GM18502 (cell line): Measurements from ENCODE around the gene PCSK6.
"Not testable (repeated sequence)": the region's sequence is repeated elsewhere in the genome, so short reads cannot be mapped to it uniquely, and the experiment has no call there.

Source experiments
- ATAC-seq: cut with Tn5 transposase; IDR thresholded peaks from one replicate; pipeline ENCODE4 v1.9.1; 2021; ENCODE audit warnings: mild to moderate bottlenecking; ENCODE audit not compliant: unreplicated experiment, poor library complexity

Gene PCSK6

GRCh38 chr15:101370330-101371024 is 119.0 kb downstream of the PCSK6 start:
- ATAC-seq: no peak

GRCh38 chr15:101369676-101370075 is 119.8 kb downstream of the PCSK6 start:
- ATAC-seq: no peak

DNA sequence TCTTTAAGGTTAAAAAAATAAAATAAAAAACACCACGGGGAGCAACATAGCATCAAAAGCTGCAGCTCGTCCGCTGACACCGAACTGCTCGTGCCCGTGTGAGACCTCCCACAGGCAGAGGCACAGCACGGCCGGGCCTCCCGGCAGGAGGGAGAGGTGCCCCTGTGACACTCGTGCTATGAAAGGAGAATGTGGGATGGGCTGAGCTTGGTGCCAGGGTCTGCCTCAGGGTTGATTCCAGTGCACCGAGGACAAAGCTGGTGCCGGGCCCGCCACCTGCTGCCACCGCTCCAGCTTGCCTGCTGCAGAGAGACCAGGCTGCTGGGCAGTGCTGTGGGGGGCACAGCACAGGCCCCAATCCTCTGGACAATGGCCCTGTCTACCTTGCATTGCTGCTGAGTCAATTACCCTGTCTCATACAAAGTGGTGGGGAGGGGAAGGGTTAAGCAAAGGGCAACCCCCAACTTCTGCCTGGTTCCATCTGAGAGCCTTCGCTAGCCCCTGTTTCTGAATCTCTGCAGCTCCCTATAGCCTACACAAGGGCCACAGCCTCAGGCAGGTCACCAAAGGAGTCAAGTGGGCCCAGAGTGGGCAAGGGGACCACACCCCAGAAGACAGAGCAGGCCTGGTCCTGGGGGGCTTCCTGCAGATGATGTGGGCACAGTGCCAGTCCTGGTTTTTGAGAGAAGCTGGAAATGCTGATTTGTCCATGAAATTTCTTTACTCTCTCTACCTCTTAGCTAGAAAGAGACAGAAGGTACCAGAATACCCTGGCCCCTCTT is 120.5 kb downstream of the PCSK6 start:
- ATAC-seq: no peak

GRCh38 chr15:101368086-101368780 is 121.3 kb downstream of the PCSK6 start:
- no peak for ATAC-seq

- ATAC-seq: no peak
Observed at GRCh38 chr15:101366853-101367252, 122.7 kb downstream of the PCSK6 start.

DNA sequence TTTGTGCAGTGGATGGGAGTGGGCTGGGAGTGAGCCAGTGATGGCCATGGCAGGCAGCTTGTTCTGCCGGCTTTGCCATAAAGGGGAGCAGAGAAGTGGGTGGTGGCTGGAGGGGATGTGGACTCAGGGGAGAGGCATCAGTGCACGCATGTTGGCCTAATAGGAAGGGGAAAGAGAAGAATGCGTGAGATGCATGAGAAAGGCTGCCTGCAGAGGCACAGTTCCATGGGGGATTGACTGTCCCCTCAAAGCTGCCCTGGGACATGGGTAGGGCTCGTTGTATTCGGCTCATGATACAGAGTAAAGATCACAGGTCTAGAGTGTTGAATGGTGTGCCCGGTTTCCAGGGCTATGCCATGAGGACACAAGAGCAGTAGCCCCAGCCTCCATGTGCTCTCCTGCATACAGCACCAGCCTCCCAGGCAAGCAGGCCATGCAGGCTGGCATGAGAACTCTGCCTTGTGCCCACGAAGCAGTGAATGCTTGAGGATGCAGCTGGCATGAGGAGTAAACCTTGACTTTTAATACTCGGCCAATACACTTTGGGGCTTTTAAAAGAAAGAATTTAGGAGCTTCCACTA is 126.4 kb downstream of the PCSK6 start:
- no peak for ATAC-seq

- no peak for ATAC-seq
Observed at GRCh38 chr15:101362359-101362758, 127.1 kb downstream of the PCSK6 start.

DNA sequence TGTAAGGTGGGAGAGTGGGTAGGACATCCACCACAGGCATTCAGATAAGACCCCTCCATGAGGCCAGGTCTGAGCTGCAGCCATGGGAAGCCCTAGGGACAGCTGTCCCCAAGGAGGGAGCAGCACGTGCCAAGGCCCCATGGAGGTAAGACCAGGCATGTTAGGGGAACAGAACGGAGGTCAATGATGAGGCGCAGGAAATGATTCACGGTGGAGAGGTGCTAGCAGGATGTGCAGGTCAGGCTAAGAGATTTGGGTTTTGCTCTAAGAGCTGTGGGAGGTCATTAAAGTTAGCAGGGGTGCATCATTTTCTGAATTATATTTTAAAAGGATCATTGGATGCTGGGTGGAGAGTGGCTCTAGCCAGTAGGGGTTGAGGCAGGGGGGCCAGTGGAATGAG is 128.1 kb downstream of the PCSK6 start:
- ATAC-seq: no peak

GRCh38 chr15:101359365-101359947 is 130.1 kb downstream of the PCSK6 start:
- no peak for ATAC-seq

DNA sequence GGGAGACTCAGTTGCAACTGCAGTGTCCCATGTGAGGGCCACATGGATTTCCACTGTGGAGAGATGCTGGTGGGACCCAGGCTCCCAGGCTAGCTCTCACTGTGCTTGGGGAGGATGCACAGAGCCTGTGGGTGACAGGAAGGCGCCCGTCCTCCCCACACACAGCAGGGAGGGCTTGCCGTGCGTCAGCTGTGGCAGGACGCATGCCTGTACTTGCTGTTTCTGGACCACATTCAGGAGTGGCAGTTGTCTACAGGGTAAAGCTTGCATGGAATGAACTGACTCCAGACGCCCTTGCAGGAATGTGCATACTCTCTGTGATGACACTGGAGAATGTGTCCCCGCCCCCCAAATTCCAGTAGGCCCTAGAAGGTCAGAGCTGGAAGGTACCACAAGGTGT is 130.6 kb downstream of the PCSK6 start:
- ATAC-seq: no peak

- ATAC-seq: no peak
Observed at GRCh38 chr15:101357885-101358284, 131.6 kb downstream of the PCSK6 start.

- no peak for ATAC-seq
Observed at GRCh38 chr15:101357333-101357732, 132.2 kb downstream of the PCSK6 start.

GRCh38 chr15:101356512-101357172 is 132.9 kb downstream of the PCSK6 start:
- ATAC-seq: not testable (repeated sequence)

DNA sequence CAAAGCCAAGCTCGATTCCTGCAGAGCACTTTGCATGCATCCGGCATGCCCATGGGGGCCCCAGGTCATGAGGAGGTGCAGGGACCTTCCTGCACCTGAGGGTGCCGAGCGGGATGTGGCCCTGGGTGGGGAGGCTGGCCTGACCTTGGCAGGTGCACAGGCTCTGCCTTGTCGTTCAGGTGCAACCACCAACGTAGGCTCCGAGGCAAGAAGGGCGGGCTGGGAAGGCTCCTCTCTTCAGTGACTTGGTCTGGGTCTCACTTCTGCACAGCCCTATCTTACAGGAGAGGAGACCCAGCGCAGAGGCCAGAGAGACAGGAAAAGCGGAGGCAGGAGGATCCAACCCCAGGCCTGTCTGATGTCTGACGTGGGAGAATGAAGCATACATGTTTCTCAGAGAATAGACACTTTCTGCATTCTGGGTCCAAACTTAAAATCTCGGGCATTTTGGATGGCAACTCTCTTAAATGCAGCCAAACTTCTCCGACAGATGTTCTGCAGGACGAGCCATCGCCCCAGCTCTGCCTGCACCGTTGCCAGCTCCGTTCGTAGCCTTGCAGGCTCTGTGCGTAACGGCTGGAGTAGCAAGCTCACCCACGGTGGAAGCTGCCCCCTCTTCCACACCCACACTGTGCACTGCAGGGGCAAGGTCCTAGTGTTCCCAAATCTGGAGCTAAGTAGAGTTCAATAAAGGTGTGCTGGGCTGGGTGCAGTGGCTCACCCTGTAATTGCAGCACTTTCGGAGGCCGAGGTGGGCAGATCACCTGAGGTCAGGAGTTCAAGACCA is 133.6 kb downstream of the PCSK6 start:
- no peak for ATAC-seq

- no peak for ATAC-seq
Observed at GRCh38 chr15:101354891-101355623, 134.4 kb downstream of the PCSK6 start.

GRCh38 chr15:101353240-101353639 is 136.3 kb downstream of the PCSK6 start:
- ATAC-seq: no peak

GRCh38 chr15:101351736-101352135 is 137.8 kb downstream of the PCSK6 start:
- no peak for ATAC-seq
